H9 (cell line): ENCODE data around the gene SPATA20. TPM values are rescaled to one million over a fixed set of nuclear protein-coding genes. Genes with fewer than 3 reads are reported as not detected.
A peak's percentile ranks its signal among the peaks of the same experiment; 100 is the strongest.

Experiments used
- DNase-seq: peaks from one replicate; pipeline ENCODE4 v3.0.0-alpha.2; 2017
- H2AFZ ChIP-seq: one replicate; pipeline ENCODE4 v1.6.1; 2013; ENCODE audit warnings: mild to moderate bottlenecking, low read length, control low read depth, moderate library complexity
- H2AK5ac ChIP-seq: 2 replicates; pipeline ENCODE4 v1.6.1; 2013; ENCODE audit warnings: low read length, control low read depth, mixed read lengths; ENCODE audit not compliant: insufficient read length
- H2BK120ac ChIP-seq: one replicate; pipeline ENCODE4 v1.6.1; 2013; ENCODE audit warnings: low read depth, mild to moderate bottlenecking, low read length, control low read depth, inconsistent platforms; ENCODE audit not compliant: poor library complexity, severe bottlenecking
- H2BK12ac ChIP-seq: 2 replicates; pipeline ENCODE4 v1.6.1; 2013; ENCODE audit warnings: low read length, control low read depth, mixed read lengths, low read depth; ENCODE audit not compliant: insufficient read length
- H2BK15ac ChIP-seq: 2 replicates; pipeline ENCODE4 v1.6.1; 2013; ENCODE audit warnings: low read depth, low read length, control low read depth
- H2BK20ac ChIP-seq: one replicate; pipeline ENCODE4 v1.6.1; 2013; ENCODE audit warnings: low read depth, mild to moderate bottlenecking, low read length, control low read depth, inconsistent platforms; ENCODE audit not compliant: poor library complexity, severe bottlenecking
- H2BK5ac ChIP-seq: 2 replicates; pipeline ENCODE4 v1.6.1; 2013; ENCODE audit warnings: low read length, control low read depth, mixed read lengths; ENCODE audit not compliant: insufficient read length
- H3K14ac ChIP-seq: 2 replicates; pipeline ENCODE4 v1.6.1; 2013; ENCODE audit warnings: low read length, control low read depth; ENCODE audit not compliant: insufficient read depth
- H3K18ac ChIP-seq: 2 replicates; pipeline ENCODE4 v1.6.1; 2013; ENCODE audit warnings: low read depth, mild to moderate bottlenecking, mixed read lengths, low read length, control low read depth; ENCODE audit not compliant: insufficient read length
- H3K23ac ChIP-seq: 2 replicates; pipeline ENCODE4 v1.6.1; 2013; ENCODE audit warnings: low read length, control low read depth, mixed read lengths, low read depth; ENCODE audit not compliant: insufficient read length
- H3K23me2 ChIP-seq: 2 replicates; pipeline ENCODE4 v1.6.1; 2013; ENCODE audit warnings: low read depth, mild to moderate bottlenecking, mixed read lengths, low read length, control low read depth; ENCODE audit not compliant: insufficient read length, poor library complexity, severe bottlenecking
- H3K27ac ChIP-seq: 2 replicates; pipeline ENCODE4 v1.5.1; 2013; ENCODE audit warnings: low read length, control low read depth, mixed read lengths, low read depth; ENCODE audit not compliant: insufficient read length
- H3K27me3 ChIP-seq: 2 replicates; pipeline ENCODE4 v1.6.1; 2013; ENCODE audit warnings: low read length, control low read depth, inconsistent platforms; ENCODE audit not compliant: insufficient read depth
- H3K4ac ChIP-seq: 2 replicates; pipeline ENCODE4 v1.6.1; 2013; ENCODE audit warnings: low read depth, mild to moderate bottlenecking, control low read depth, inconsistent platforms, low read length, moderate library complexity
- H3K4me1 ChIP-seq: 2 replicates; pipeline ENCODE4 v1.6.1; 2013; ENCODE audit warnings: low read length, control low read depth, inconsistent platforms; ENCODE audit not compliant: insufficient read depth
- H3K4me2 ChIP-seq: 2 replicates; pipeline ENCODE4 v1.6.1; 2013; ENCODE audit warnings: low read length, control low read depth, mixed read lengths; ENCODE audit not compliant: insufficient read length, insufficient read depth
- H3K56ac ChIP-seq: 2 replicates; pipeline ENCODE4 v1.6.1; 2013; ENCODE audit warnings: low read depth, mild to moderate bottlenecking, mixed read lengths, low read length, control low read depth; ENCODE audit not compliant: insufficient read length
- H3K79me1 ChIP-seq: 2 replicates; pipeline ENCODE4 v1.6.1; 2013; ENCODE audit warnings: low read depth, mild to moderate bottlenecking, moderate library complexity, low read length, control low read depth, inconsistent platforms; ENCODE audit not compliant: insufficient read depth, poor library complexity, severe bottlenecking
- H3K79me2 ChIP-seq: 2 replicates; pipeline ENCODE4 v1.6.1; 2013; ENCODE audit warnings: low read length, control low read depth, inconsistent platforms; ENCODE audit not compliant: insufficient read depth
- H3K9ac ChIP-seq: 2 replicates; pipeline ENCODE4 v1.6.1; 2013; ENCODE audit warnings: low read length, control low read depth, mixed read lengths; ENCODE audit not compliant: insufficient read length; ENCODE audit errors: extremely low read depth
- H3K9me3 ChIP-seq: one replicate; pipeline ENCODE4 v1.6.1; 2013; ENCODE audit warnings: low read depth, low read length, inconsistent platforms; ENCODE audit not compliant: control insufficient read depth
- H3T11ph ChIP-seq: one replicate; pipeline ENCODE4 v1.6.1; 2013; ENCODE audit warnings: mild to moderate bottlenecking, low read length, control low read depth, inconsistent platforms
- H4K20me1 ChIP-seq: one replicate; pipeline ENCODE4 v1.6.1; 2013; ENCODE audit not compliant: control insufficient read depth, insufficient read length, insufficient read depth
- H4K5ac ChIP-seq: 2 replicates; pipeline ENCODE4 v1.6.1; 2013; ENCODE audit warnings: low read depth, mild to moderate bottlenecking, mixed read lengths, low read length, control low read depth; ENCODE audit not compliant: insufficient read length
- H4K8ac ChIP-seq: replicated peaks from 2 replicates; pipeline ENCODE4 v1.6.1; 2013; ENCODE audit warnings: low read length, control low read depth, mixed read lengths, low read depth; ENCODE audit not compliant: insufficient read length
- H4K91ac ChIP-seq: 2 replicates; pipeline ENCODE4 v1.6.1; 2013; ENCODE audit warnings: low read depth, mild to moderate bottlenecking, moderate library complexity, mixed read lengths, low read length, control low read depth; ENCODE audit not compliant: insufficient read length
- H3K27ac Mint-ChIP-seq, 3 experiments: 2 replicates in 2 of 3; 3 replicates in 1 of 3; pipeline ENCODE4 v1.8.0; 2020 to 2021; ENCODE audit warnings: mixed read lengths in 3 of 3, mild to moderate bottlenecking in 1 of 3, moderate library complexity in 1 of 3
- H3K27me3 Mint-ChIP-seq: 2 replicates; pipeline ENCODE4 v1.8.0; 2021; ENCODE audit warnings: low read depth, mild to moderate bottlenecking, moderate library complexity, mixed read lengths
- H3K36me3 Mint-ChIP-seq, 3 experiments: 2 replicates in 2 of 3; 3 replicates in 1 of 3; pipeline ENCODE4 v1.8.0; 2020 to 2021; ENCODE audit warnings: low read depth in 3 of 3, mixed read lengths in 3 of 3; ENCODE audit not compliant: insufficient read depth in 1 of 3
- H3K4me1 Mint-ChIP-seq, 2 experiments: 2 replicates each; pipeline ENCODE4 v1.8.0; 2020; ENCODE audit warnings: mixed read lengths in 2 of 2
- H3K4me3 Mint-ChIP-seq, 2 experiments: 2 replicates in 1 of 2; 3 replicates in 1 of 2; pipeline ENCODE4 v1.8.0; 2020 to 2021; ENCODE audit warnings: mild to moderate bottlenecking in 2 of 2, mixed read lengths in 2 of 2, moderate library complexity in 1 of 2
- H3K9me3 Mint-ChIP-seq, 2 experiments: 2 replicates in 1 of 2; 3 replicates in 1 of 2; pipeline ENCODE4 v1.8.0; 2020; ENCODE audit warnings: mild to moderate bottlenecking in 2 of 2, mixed read lengths in 2 of 2, moderate library complexity in 1 of 2
- WGBS: extraction: QIAGEN DNeasy Blood & Tissue Kit; methylation state at CpG from one replicate; pipeline ENCODE4 v1.1.7; 2013; ENCODE audit warnings: missing lambda C conversion rate, low lambda C conversion rate, mixed read lengths; ENCODE audit not compliant: insufficient read length; ENCODE audit errors: extremely low coverage; 5-methylcytosine and 5-hydroxymethylcytosine counted together
- total RNA-seq: library from RNA; stranded (reverse); gene quantifications from 2 replicates; pipeline ENCODE4 v1.2.1, GENCODE V29; 2021
- TF ChIP-seq, protein P1 (sequence below): fragments of 200-600 bp; sonication (generic); conservative IDR thresholded peaks from 3 replicates; pipeline ENCODE4 v1.8.0; 2021; ENCODE audit warnings: antibody characterized with exemption, mild to moderate bottlenecking

The SPATA20 gene
- total RNA-seq, 1 experiment from 2014 or later, result 23.9 TPM

DNA sequence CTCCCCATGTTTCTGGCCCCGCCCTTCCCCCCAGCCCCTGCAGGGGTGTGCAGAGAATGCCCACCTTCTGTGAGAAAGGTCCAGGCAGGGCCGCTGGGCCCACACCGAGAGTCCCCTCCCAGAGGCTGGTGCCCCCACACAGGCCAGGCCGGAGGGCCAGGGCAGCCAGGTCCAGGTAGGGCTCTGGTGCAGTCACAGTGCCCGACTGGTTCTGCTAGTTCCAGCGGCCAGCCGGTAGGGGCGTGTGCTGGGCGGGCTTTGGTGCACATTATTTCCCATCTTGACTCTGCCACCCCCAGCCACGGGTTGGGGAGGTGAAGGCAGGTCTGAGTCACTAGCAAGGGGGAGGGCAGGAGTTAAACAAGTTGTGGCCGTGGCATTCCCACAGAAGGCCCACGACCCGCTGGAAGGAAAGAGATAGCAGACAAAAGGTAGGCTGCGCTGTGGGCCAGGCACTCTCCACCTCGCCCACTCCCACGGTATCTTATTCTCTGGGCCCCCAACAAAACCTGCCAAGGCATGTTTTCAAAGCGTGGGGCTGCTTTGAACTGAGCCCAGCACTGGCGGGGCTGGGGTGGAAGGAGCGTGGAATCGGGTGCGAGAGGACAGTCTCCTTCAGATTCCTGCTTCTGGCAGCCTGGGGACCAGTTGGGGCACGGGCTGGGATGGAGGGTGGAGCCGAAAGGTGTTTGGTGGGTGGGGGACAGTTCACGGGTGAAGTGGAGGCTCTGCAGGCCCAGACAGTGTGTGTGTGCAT is 12.6 kb upstream of the SPATA20 start:
- Histone ChIP-seq H3K23ac (no peak overlapping the region), H4K91ac (no peak overlapping the region), H3K4me1 (peaks cover 3% of the 10 kb centered on the region; the same call in 1 of the 2 replicates), H3K79me2 (no peaks in the 10 kb centered on the region), H3K79me1 (no peaks in the 10 kb centered on the region), H4K5ac (no peak overlapping the region), H4K20me1 (no peaks in the 10 kb centered on the region), H3K9me3 (no peaks in the 10 kb centered on the region), H3K4me2 (peak overlapping the region; percentile 70), H3K14ac (no peak overlapping the region), H3T11ph (no peak overlapping the region), H4K8ac (no peak overlapping the region), H3K4ac (no peak overlapping the region), H2BK15ac (no peak overlapping the region), H3K23me2 (peaks cover 17% of the 10 kb centered on the region), H2BK120ac (no peak overlapping the region), H2AFZ (no peak overlapping the region), H3K27me3 (no peaks in the 10 kb centered on the region; the same call in 1 of the 2 replicates), H2BK20ac (no peak overlapping the region), H2AK5ac (no peak overlapping the region), H2BK5ac (no peak overlapping the region), H3K27ac (no peak overlapping the region), H2BK12ac (no peak overlapping the region), H3K18ac (no peak overlapping the region), H3K56ac (no peak overlapping the region), H3K9ac (no peak overlapping the region)
- peak overlapping the region; percentile 65 to 84 for H3K4me3 Mint-ChIP-seq
- peak; percentile 76 for DNase-seq
- peaks cover 50% of the 10 kb centered on the region for H3K27me3 Mint-ChIP-seq
- TF ChIP-seq, protein P1, sequence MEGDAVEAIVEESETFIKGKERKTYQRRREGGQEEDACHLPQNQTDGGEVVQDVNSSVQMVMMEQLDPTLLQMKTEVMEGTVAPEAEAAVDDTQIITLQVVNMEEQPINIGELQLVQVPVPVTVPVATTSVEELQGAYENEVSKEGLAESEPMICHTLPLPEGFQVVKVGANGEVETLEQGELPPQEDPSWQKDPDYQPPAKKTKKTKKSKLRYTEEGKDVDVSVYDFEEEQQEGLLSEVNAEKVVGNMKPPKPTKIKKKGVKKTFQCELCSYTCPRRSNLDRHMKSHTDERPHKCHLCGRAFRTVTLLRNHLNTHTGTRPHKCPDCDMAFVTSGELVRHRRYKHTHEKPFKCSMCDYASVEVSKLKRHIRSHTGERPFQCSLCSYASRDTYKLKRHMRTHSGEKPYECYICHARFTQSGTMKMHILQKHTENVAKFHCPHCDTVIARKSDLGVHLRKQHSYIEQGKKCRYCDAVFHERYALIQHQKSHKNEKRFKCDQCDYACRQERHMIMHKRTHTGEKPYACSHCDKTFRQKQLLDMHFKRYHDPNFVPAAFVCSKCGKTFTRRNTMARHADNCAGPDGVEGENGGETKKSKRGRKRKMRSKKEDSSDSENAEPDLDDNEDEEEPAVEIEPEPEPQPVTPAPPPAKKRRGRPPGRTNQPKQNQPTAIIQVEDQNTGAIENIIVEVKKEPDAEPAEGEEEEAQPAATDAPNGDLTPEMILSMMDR, result peak; percentile 68
- H3K36me3 Mint-ChIP-seq, result peaks cover 0 to 5% (median 0%) of the 10 kb centered on the region in 3 experiments; a peak in 3 of 7 replicates
- H3K9me3 Mint-ChIP-seq, result no peaks in the 10 kb centered on the region; a peak in 1 of 5 replicates
- no CpG with 5 or more reads among the region's 24 CpGs for WGBS
- peak overlapping the region in 2 of 3 experiments; percentile 41 to 87; a peak in 2 of 7 replicates for H3K27ac Mint-ChIP-seq
- peaks cover 33 to 40% of the 10 kb centered on the region in 2 experiments for H3K4me1 Mint-ChIP-seq
